Measurements from ENCODE around the gene AKAP13. TPM values are rescaled to one million over a fixed set of nuclear protein-coding genes. Genes with fewer than 3 reads are reported as not detected.
A peak's percentile ranks its signal among the peaks of the same experiment; 100 is the strongest.

Gene AKAP13
- total RNA-seq, 3 donors from 2014 or later = 67.4 to 78.8 (median 77.0) TPM

DNA sequence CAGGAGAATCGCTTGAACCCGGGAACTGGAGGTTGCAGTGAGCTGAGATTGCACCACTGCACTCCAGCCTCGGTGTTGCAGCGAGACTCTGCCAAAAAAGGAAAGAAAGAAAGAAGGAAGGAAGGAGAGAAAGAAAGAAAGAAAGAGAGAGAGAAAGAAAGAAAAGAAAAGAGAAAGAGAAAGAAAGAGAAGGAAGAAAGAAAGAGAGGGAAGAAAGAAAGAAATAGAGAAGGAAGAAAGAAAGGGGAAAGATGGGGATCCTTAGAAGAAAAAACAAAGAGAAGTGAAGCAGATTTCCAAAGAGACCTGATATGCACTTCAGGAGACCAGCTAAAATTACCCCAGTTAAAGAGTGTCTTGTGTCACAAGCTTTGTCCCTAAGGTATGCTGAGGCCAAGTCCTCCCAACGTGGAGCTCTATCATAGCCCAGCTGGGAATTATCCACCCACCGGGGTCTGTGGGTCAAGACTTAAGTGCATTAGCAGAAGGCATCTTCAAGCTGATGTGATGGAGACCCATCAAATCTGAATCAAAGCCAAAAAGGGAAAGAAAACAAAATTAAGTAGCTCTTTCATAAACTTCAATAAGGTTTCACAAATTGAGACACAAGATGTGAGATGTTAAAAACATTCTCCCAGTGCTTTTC is 17.8 kb upstream of the AKAP13 start:
- ATAC-seq = no peak
- H3K9me3 Mint-ChIP-seq = no peaks in the 10 kb centered on the region
- H3K4me3 Mint-ChIP-seq = no peak overlapping the region
- H3K36me3 Mint-ChIP-seq (ENCODE audit: insufficient read depth) = no peaks in the 10 kb centered on the region
- H3K27me3 Mint-ChIP-seq (ENCODE audit: low read depth) = no peaks in the 10 kb centered on the region
- peaks cover 22% of the 10 kb centered on the region for H3K4me1 Mint-ChIP-seq (ENCODE audit: low read depth)
- DNase-seq = no peak

DNA sequence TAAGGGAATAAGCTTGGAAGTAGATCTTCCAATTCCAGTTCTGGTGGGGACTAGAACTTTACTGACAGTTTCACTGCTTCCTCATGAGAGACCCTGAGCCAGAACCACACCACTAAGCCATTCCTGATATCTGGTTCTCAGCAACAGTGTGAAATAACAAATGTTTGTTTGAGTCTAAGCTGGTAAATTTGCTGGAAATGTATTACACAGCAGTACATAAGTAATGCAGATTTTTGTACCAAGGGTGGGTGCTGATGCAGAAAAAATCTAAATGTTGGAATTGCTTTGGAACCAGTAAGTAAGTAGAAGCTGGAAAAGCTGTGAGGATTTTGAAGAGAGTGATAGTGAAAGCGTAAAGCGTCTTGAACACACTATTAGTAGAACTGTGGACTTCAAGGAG is 14.4 kb upstream of the AKAP13 start:
- DNase-seq = no peak
- Mint-ChIP-seq H3K4me1 (ENCODE audit: low read depth) (peaks cover 19% of the 10 kb centered on the region), H3K36me3 (ENCODE audit: insufficient read depth) (no peaks in the 10 kb centered on the region), H3K4me3 (no peak overlapping the region), H3K27me3 (ENCODE audit: low read depth) (no peaks in the 10 kb centered on the region), H3K9me3 (no peaks in the 10 kb centered on the region)
- no peak for ATAC-seq

DNA sequence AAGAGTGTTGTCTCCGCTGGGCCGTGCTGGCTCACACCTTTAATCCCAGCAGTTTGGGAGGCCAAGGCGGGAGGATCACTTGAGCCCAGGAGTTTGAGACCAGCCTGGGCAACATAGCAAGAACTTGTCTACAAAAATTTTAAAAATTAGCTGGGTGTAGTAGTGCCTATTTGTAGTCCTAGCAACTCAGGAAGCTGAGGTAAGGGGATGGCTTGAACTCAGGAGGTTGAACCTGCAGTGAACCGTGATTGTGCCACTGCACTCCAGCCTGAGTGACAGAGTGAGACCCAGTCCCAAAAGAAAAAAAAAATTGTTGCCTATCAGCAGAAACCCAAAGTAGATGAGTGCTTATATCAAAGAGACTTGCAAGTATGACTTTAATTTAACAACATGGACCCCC is 12.7 kb upstream of the AKAP13 start:
- Mint-ChIP-seq H3K4me3 (no peak overlapping the region), H3K9me3 (no peaks in the 10 kb centered on the region), H3K36me3 (ENCODE audit: insufficient read depth) (no peaks in the 10 kb centered on the region), H3K4me1 (ENCODE audit: low read depth) (peaks cover 15% of the 10 kb centered on the region), H3K27me3 (ENCODE audit: low read depth) (no peaks in the 10 kb centered on the region)
- DNase-seq (no peak), ATAC-seq (no peak)

DNA sequence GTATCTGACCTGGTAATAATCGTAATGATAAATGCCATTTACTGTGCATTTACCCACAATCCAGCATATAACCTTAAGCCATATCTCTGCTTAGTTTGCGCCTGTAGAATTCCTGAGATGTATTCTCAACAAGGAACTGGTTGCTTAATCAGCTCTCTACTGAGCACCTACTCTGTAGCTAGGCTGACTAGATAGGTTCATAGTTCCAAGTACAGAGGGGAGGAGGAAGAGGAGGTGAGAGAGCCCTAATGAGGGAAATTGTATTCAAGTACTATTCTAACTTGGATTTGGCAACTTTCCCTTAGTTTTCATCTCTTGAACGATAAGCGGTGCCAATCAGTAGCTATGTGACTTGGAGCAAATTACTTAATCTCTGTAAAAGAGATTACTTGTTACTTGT is 5.6 kb upstream of the AKAP13 start:
- no peaks in the 10 kb centered on the region for H3K9me3 Mint-ChIP-seq
- no peak for ATAC-seq
- H3K36me3 Mint-ChIP-seq (ENCODE audit: insufficient read depth) = no peaks in the 10 kb centered on the region
- H3K27me3 Mint-ChIP-seq (ENCODE audit: low read depth) = no peaks in the 10 kb centered on the region
- H3K4me1 Mint-ChIP-seq (ENCODE audit: low read depth) = peaks cover 23% of the 10 kb centered on the region
- no peak overlapping the region for H3K4me3 Mint-ChIP-seq
- DNase-seq = no peak

DNA sequence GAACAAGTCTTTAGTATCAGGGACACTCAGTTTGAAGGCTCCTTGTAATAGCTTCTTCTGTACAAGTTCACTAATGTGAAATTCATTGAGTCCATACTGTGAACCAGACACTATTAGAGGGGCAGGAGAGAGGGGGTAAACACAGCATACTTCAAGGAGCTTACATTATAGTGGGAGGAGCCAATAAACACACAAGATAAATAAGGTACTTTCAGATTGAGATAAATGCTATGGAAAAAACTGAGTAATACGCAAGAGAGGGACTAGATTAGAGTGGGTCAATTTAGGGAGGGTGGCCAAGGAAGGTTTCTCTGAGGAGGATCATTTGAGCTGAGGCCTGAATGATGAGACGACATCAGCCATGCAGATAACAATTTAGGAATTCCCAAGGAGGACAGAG is 3.1 kb upstream of the AKAP13 start:
- peaks cover 31% of the 10 kb centered on the region for H3K4me1 Mint-ChIP-seq (ENCODE audit: low read depth)
- no peak for DNase-seq
- no peaks in the 10 kb centered on the region for H3K36me3 Mint-ChIP-seq (ENCODE audit: insufficient read depth)
- no peaks in the 10 kb centered on the region for H3K27me3 Mint-ChIP-seq (ENCODE audit: low read depth)
- no peak overlapping the region for H3K4me3 Mint-ChIP-seq
- no peaks in the 10 kb centered on the region for H3K9me3 Mint-ChIP-seq
- ATAC-seq = no peak

DNA sequence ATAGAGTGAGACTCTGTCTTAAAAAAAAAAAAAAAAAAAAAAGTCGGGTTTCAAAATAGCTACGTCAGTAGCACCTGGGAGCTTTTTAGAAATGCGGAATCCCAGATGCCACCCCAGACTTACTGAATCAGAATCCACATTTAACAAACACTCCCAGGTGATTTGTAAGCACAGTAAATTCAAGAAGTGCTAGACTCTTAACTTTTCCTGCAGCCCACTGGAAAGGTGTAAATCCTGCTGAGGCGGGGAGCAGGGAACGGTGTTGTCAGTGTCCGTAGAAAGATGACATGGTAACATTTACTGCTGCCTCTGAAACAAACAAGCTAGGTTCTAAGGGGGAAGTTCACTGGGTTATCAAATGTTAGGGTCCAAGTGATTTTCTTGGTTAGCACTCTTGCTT is 2.4 kb upstream of the AKAP13 start:
- no peak for ATAC-seq
- Mint-ChIP-seq H3K4me1 (ENCODE audit: low read depth) (peaks cover 38% of the 10 kb centered on the region), H3K4me3 (no peak overlapping the region), H3K27me3 (ENCODE audit: low read depth) (no peaks in the 10 kb centered on the region), H3K9me3 (no peaks in the 10 kb centered on the region), H3K36me3 (ENCODE audit: insufficient read depth) (no peaks in the 10 kb centered on the region)
- no peak for DNase-seq

DNA sequence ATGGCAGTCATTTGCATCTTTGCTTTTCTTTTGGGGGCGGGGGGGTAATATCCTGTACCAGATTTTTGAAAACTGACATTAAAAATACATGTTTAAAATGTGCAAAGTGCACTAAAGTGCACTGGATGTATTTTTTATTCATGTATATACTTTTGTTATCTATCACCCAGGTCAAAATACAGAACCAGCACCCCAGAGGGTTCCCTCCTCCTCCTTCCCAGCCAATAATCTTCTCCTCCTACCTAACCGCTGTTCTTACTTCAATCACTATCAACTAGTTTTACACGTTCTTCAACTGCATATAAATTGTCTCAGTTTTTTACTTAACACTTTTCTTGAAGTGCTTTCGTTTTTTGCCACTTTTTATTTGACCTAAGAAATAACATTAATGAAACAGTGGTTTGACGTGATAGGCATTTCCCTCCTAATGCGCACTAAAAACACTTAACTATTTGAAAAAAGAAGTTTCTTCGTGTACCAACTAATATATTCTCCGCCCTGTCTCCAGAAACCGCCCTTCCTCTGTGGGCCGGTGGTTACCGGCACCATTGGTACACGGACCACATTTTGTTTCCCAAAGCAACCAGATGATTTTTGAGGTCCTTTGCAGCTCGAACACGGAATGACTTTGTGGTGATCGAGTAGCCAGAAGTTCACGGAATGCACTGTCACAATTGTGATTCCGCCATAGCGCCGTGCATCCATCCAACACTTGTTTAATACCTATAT is 836 bp upstream of the AKAP13 start:
- DNase-seq (peak; percentile 6), ATAC-seq (no peak)
- Mint-ChIP-seq H3K4me3 (peak overlapping the region; percentile 90), H3K36me3 (ENCODE audit: insufficient read depth) (no peaks in the 10 kb centered on the region), H3K9me3 (no peaks in the 10 kb centered on the region), H3K4me1 (ENCODE audit: low read depth) (peaks cover 54% of the 10 kb centered on the region), H3K27me3 (ENCODE audit: low read depth) (no peaks in the 10 kb centered on the region)

DNA sequence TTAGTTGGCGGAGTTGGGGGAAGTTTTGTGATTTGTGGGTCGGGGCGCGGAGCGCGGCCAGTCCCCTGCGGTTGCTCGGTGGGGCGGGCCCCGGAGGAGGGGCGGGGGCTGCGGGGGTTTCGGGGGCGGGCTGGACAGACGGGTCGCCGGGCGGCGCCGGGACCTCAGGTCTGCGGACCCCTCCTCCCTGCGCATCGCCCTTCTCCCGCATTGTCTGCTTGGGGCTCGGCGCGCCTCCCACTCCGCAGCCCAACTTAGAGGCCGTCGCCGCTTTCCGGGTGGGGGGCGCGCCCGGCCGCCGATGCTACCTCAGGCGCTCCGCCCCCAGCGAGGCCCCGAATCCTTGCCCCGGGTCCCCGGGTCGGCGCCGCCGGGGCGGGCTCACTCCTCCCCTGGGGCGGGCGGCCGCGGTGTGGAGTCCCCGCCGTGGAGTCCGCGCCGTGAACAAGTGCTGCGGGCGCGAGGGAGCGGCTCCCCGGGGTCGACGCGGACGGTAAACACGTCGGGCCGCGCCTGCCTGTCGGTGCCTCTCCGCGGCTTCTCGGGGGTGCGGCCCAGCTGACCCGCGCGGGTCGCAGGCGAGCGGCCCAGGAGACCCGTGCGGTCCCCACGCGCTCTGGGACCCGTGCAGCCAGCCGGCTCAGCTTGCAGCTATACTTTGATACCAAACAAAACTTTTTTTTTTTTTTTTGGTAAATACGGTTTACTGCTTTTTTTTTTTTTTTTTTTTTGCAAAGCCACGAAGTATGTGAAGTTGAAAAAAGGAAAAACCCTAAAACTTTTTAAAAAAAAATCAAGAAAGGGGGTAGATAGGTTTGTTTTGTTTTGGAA is 624 bp downstream of the AKAP13 start:
- Mint-ChIP-seq H3K4me3 (peak overlapping the region; percentile 90), H3K4me1 (ENCODE audit: low read depth) (peaks cover 66% of the 10 kb centered on the region), H3K9me3 (no peaks in the 10 kb centered on the region), H3K36me3 (ENCODE audit: insufficient read depth) (peaks cover 3% of the 10 kb centered on the region), H3K27me3 (ENCODE audit: low read depth) (no peaks in the 10 kb centered on the region)
- DNase-seq = peak; percentile 45
- ATAC-seq = peak; percentile 50 to 58

DNA sequence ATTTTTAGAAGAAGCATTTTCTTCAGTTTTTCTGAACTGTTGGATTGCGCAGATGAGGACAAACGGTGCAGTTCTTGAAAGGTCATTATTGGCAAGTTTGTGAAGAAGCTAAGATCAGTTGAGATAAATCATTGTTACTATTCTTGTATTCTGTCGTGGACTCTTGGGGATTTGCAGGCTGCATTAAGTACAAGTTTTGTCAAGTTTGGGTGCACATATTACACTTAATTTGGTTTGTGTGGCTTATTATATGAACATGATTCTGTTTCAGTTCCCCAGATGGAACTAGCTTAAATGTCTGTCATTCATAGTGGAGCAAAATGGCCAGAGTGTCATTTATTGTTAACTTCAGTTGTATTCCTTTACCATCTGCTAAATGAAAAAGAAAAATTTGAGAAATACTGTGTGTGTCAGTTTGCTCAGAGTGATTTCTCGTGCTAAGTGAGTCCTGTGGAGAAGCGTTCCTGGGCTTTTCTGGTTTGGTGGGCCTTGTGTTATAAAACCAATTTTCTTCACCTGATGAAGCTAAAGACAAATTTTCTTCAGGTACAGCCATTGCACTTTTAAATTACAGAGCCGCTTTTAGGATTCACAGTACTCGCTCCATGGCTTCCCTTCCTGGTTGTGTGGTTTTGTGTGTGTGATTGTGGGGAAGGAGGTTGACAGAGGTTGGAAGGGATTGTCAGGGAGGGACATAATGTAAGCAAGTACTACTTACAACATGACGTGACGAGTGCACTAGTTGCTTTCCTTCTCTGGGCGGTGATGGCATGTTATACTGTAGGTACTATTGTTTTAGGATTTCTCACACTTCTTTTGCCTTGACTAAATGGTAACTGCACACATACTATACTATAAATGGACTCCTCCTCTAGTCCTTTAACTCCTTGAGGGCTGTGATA is 1.7 kb downstream of the AKAP13 start:
- no peaks in the 10 kb centered on the region for H3K27me3 Mint-ChIP-seq (ENCODE audit: low read depth)
- H3K9me3 Mint-ChIP-seq = no peaks in the 10 kb centered on the region
- H3K4me3 Mint-ChIP-seq = peak overlapping the region; percentile 85
- peaks cover 66% of the 10 kb centered on the region for H3K4me1 Mint-ChIP-seq (ENCODE audit: low read depth)
- DNase-seq (no peak), ATAC-seq (no peak)
- peaks cover 6% of the 10 kb centered on the region for H3K36me3 Mint-ChIP-seq (ENCODE audit: insufficient read depth)

DNA sequence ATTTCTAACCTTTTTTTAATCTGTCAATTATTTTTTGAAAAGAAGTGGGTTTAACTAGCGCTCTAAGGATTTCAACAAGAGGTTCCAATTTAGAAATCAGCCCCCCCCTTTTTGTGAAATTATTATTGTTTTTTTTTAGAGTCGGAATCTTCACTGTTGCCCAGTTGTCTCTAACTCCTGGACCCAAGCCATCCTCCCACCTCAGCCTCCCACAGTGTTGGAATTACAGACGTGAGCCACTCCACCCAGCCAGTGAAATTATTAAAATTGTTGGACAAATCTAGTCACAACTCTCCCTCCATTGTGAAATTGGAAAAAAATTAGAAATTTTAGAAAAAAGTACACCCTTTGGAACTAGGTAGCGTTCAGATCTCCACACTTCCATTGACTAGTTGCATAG is 2.5 kb downstream of the AKAP13 start:
- Mint-ChIP-seq H3K4me1 (ENCODE audit: low read depth) (peaks cover 66% of the 10 kb centered on the region), H3K27me3 (ENCODE audit: low read depth) (no peaks in the 10 kb centered on the region), H3K36me3 (ENCODE audit: insufficient read depth) (peaks cover 6% of the 10 kb centered on the region), H3K9me3 (no peaks in the 10 kb centered on the region), H3K4me3 (peak overlapping the region; percentile 85)
- no peak for ATAC-seq
- DNase-seq = no peak

DNA sequence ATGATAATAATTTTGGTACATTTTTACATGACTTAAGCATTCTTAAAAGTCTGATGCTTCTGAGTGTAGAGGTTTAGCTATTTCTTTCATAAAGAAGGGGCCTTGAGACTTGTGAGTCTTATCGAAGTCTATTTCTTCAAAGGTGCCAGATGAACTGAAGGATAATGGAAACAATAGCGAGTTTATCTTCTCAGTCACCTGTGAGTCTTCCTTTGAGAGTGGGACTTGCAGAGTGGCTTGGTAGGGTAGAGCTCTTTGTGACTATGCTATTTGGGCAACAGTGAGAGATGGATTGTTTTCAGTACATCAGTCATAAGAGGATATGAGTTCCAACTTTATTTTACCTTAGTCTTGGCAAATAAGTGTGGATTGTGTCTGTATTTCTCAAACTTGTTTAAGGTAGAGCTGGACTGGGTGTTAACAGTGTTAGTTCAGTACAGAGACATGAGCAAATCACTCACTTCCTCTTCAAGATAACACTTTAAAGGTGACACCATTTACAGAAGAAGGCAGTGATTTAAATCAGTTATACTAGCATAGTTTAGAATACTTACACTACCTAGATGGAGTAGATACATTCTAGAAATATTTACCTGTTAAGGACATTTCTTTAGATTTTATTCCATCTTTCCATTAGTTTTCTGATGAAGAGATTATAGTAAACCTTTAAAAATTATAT is 3.2 kb downstream of the AKAP13 start:
- no peaks in the 10 kb centered on the region for H3K27me3 Mint-ChIP-seq (ENCODE audit: low read depth)
- peaks cover 63% of the 10 kb centered on the region for H3K4me1 Mint-ChIP-seq (ENCODE audit: low read depth)
- H3K4me3 Mint-ChIP-seq = peak overlapping the region; percentile 85
- no peak for DNase-seq
- peaks cover 7% of the 10 kb centered on the region for H3K36me3 Mint-ChIP-seq (ENCODE audit: insufficient read depth)
- no peaks in the 10 kb centered on the region for H3K9me3 Mint-ChIP-seq
- ATAC-seq = no peak

DNA sequence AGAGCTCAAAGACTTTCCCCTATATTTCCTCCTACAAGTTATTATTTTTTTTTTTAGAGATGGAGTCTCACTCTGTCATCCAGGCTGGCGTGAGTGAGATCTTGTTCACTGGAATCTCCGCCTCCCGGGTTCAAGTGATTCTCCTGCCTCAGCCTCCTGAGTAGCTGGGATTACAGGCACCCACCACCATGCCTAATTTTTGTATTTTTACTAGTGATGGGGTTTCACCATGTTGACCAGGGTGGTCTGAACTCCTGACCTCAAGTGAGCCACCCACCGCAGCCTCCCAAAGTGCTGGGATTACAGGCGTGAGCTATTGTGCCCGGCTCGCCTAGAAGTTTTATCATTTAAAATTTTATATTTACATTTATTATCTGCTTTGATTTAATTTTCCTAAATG is 5.9 kb downstream of the AKAP13 start:
- H3K36me3 Mint-ChIP-seq (ENCODE audit: insufficient read depth) = peaks cover 8% of the 10 kb centered on the region
- no peaks in the 10 kb centered on the region for H3K27me3 Mint-ChIP-seq (ENCODE audit: low read depth)
- ATAC-seq (no peak), DNase-seq (no peak)
- peaks cover 53% of the 10 kb centered on the region for H3K4me1 Mint-ChIP-seq (ENCODE audit: low read depth)
- H3K4me3 Mint-ChIP-seq = no peak overlapping the region
- no peaks in the 10 kb centered on the region for H3K9me3 Mint-ChIP-seq

DNA sequence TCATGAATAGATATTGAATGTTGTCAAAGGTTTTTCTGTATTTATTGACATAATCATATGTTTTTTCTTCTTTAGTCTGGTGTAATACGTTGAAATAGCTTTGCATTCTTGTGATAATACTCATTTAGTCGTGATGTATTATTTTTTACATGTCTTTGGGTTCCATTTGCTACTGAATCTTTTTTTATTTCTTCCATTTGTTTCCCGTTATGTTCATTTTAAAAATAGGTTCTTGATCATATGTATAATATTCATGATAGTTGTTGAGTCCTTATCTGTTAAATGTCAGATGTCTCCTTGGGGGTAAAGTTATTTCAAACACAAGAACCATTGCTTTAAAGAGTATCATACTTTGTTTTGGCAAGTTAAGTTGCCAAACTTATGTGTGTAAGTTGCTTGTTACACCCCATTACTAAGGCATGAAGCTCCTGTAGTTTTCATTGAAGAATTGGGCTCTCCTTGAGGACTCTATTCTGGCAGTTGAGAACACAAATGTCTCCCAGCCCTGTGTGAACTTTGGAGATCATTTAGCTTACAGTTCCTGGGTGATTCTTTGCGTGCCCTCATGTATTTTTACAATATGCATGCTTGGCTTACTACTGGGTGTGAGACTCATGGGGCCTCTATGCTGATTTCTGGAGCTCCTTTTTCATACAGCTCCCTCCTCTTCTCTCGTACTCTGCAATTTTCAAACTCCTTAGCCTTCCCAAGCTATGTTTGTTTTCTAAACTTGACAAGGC is 8.3 kb downstream of the AKAP13 start:
- Mint-ChIP-seq H3K4me3 (no peak overlapping the region), H3K9me3 (no peaks in the 10 kb centered on the region), H3K4me1 (ENCODE audit: low read depth) (peaks cover 44% of the 10 kb centered on the region), H3K27me3 (ENCODE audit: low read depth) (no peaks in the 10 kb centered on the region), H3K36me3 (ENCODE audit: insufficient read depth) (peaks cover 8% of the 10 kb centered on the region)
- no peak for ATAC-seq
- no peak for DNase-seq

Measured in activated T-cell treated with anti-CD3 and anti-CD28 coated beads, Interleukin-2, amount 50 U/mL, for 4 hours (primary cell).